GM12801 (cell line): Measurements from ENCODE around the gene HNF1A.

Experiments
- TF ChIP-seq, protein P1 (sequence below): IDR thresholded peaks from one replicate; pipeline ENCODE4 v1.5.1; 2011; ENCODE audit warnings: control low read depth; ENCODE audit not compliant: insufficient read length; ENCODE audit errors: extremely low read depth

Gene HNF1A

DNA sequence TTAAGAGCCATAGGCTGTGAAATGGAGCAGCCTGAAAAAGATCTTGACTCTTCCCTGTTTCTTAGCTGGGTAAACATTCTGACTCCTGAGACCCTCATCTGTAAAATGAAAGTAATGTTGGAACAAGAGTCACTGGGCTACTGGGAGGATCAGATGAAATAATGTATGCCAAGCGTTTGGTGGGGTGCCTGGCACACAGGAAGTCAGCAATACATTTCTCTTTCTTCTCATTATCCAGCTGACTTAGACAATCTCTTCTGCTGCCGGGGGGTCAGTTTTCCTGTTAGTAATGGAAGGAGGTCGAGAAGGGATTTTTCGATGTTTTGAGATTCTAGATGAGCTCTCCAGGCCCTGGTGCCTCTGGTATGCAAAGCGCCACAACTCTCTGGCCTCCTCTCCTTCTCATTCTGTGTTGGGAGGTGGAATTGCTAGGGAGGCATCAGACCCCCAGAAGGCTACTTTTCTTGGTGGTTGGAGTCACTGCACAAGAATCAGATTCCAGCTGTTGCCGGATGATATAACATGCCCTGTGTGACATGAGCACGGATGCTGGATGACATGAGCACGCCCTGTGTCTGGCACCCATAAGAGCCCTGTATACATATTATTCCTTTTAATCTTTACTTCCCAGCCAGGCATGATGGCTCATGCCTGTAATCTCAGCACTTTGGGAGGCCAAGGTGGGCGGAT is 56.4 kb downstream of the HNF1A start:
- TF ChIP-seq, protein P1, sequence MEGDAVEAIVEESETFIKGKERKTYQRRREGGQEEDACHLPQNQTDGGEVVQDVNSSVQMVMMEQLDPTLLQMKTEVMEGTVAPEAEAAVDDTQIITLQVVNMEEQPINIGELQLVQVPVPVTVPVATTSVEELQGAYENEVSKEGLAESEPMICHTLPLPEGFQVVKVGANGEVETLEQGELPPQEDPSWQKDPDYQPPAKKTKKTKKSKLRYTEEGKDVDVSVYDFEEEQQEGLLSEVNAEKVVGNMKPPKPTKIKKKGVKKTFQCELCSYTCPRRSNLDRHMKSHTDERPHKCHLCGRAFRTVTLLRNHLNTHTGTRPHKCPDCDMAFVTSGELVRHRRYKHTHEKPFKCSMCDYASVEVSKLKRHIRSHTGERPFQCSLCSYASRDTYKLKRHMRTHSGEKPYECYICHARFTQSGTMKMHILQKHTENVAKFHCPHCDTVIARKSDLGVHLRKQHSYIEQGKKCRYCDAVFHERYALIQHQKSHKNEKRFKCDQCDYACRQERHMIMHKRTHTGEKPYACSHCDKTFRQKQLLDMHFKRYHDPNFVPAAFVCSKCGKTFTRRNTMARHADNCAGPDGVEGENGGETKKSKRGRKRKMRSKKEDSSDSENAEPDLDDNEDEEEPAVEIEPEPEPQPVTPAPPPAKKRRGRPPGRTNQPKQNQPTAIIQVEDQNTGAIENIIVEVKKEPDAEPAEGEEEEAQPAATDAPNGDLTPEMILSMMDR = no peak

DNA sequence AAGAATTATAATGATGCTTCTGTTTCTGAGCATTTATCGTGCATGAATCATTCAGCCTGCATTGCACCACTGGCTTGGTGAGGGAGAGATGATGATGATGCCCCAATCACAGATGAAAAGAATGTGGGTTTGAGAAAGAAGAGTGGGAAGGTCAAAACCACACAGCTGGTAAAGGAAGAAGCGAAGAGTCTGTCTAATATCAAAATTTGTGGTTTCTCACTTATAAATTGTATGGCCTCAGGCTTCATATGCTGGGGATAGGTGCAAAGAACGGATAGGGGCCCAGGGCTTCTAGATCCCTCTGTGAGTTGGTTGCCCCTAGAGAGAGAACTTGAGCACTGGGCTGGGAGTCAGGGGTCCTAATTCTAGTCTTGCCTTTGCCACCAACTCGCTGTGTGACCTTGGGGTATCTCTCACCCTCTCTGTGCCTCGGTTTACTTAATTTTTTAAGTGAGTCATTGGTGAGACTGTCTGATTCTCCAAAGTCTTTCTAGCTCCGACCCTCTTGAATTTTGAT is 58.5 kb downstream of the HNF1A start:
- TF ChIP-seq, protein P1 = no peak

DNA sequence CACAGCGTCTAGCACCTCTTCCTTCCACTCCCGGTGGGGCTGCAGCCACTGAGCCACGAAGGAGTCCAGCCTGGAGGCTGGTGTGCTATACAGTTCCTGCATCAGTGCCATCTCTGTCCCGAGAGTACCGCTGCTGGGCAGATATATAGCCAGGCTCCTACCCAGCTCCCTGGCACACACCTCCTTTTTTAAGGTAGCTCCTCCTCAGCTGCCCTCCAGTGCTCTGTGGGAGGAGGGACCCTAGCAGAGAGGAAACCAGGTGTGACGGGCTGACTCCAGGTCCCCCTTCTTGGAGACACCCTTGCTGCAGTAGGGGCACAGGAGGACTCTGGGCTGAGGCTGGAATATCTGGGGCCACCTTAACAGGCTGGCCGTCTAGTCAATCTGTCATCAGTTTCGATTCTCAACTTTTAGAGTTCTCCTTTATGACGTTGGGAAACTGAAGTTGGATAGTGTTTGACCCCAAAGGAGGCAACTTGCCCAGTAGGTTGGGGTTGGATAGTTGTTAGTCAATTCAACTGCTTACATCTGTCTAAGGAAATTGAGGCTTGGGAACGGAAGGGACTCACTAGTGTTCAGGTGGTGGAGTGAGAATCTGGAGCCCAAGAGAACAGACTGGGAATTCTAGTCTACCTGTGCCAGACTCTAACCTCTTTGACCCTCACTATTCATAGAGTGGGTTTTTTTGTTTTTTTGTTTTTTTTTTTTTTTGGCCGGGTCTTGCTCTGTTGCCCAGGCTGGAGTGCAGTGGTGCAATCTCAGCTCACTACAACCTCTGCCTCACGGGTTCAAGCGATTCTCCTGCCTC is 60.7 kb downstream of the HNF1A start, which contains the start of gene OASL:
Gene OASL (minus strand): TSS at position 386 of the 808 bp plus-strand sequence. CDS start 275 bp downstream, at position 111.
- TF ChIP-seq, protein P1 = no peak

DNA sequence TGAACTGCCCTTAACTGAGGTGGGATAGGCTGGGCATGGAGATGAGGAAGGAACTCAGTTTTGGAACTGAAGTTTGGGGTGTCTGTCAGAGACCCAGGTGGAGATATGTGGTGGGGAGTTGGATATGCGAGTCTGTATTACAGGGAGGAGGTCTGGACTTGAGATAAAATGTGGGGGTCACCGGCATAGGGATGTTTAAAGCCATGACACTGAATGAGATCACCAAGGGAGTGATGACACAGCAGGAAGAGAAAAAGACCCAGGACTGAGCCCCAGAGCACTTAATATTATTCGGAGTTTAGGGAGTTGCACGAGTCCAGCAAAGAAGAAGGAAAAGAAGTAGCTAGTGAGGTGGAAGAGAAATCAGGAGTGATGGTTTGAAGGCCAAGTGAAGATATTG is 64.7 kb downstream of the HNF1A start:
- TF ChIP-seq, protein P1 = no peak

DNA sequence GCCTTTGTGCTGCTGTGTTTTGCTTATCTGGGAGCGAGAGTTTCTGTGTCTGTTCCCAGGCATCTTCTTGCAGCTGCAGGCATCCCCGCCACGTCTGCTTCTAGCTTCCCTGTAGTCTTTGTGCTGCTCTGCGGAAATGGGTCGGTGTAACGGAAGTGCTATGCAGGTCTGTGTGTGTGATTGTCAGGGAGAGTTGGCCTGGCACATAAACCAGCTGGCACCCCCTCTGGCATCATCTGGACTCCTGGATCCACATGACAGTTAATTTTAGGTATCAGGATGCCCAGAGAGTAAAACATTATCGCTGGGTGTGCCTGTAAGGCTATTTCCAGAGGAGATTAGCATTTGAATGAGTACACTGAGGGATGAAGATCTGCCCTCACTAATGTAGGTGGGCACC is 70.1 kb downstream of the HNF1A start:
- TF ChIP-seq, protein P1 = no peak

DNA sequence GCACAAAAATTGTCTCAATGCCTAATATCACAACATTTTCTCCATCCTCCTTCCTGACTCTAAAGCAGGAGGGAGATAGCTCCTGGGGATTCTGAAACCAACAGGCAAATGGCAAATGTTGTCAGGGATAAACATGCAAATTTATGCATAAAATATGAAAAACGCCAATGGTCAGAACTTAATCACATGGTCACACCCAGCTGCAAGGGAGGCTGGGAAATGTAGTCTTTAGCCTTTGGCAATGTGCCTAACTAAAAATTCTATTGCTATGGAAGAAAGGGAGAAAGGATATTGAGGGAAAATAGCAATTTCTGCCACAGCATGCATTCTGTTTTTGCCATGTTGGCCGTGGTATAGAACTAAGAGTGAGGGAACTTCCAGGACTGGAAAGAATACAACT is 72.4 kb downstream of the HNF1A start:
- TF ChIP-seq, protein P1 = no peak
